GM19023 (cell line): ENCODE results near the gene MID2.
"Not testable (repeated sequence)": the region's sequence is repeated elsewhere in the genome, so short reads cannot be mapped to it uniquely, and the experiment has no call there.

Source experiments
- ATAC-seq: cut with Tn5 transposase; IDR thresholded peaks from one replicate; pipeline ENCODE4 v1.9.1; 2021; ENCODE audit warnings: mild to moderate bottlenecking, moderate library complexity; ENCODE audit not compliant: unreplicated experiment

Gene MID2

GRCh38 chrX:107825698-107826237 is at the start of gene MID2:
Gene MID2 (plus strand): TSS chrX:107825866. CDS start chrX:107826427, 561 bp downstream.
- ATAC-seq: peak; percentile 40

GRCh38 chrX:107776649-107777535 is 48.8 kb upstream of the MID2 start:
- peak; percentile 81 for ATAC-seq

- no peak for ATAC-seq
Measured at GRCh38 chrX:107777536-107777832, 48.2 kb upstream of the MID2 start, which contains the start of gene NCBP2L. Gene NCBP2L (plus strand): TSS chrX:107777733. CDS start chrX:107794221, 16,488 bp downstream.

DNA sequence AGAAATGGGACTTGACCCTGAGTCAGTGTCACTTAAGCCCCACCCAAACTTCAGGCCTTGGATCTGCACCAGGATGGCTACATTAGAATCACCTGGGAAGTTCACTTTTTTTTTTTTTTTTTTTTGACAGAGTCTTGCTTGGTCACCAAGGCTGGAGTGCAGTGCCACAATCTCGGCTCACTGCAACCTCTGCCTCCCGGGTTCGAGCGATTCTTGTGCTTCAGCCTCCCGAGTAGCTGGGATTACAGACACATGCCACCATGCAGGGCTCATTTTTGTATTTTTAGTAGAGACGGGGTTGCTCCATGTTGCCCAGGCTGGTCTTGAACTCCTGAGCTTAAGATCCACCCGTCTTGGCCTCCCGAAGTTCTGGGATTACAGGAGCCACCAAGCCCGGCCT is 45.1 kb upstream of the MID2 start:
- ATAC-seq: no peak

GRCh38 chrX:107787827-107788226 is 37.8 kb upstream of the MID2 start:
- no peak for ATAC-seq

DNA sequence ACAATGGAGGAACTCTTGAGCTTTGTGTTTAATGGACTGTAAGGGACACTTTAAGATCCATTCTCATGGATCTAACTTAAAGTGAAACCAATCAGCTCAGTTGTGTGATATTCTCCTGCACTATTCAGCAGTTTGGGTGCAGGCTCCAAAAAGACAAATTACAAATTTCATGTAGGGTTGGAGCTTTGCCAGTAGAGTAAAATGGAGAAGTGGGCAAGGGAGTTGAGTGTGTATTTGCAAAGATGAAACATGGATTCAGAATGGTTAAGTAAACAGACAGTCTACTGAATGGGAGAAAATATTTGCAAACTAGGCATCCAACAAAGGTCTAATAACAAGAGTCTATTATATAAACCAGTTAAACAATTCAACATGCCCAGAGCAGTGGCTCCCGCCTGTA is 21.2 kb upstream of the MID2 start:
- no peak for ATAC-seq

DNA sequence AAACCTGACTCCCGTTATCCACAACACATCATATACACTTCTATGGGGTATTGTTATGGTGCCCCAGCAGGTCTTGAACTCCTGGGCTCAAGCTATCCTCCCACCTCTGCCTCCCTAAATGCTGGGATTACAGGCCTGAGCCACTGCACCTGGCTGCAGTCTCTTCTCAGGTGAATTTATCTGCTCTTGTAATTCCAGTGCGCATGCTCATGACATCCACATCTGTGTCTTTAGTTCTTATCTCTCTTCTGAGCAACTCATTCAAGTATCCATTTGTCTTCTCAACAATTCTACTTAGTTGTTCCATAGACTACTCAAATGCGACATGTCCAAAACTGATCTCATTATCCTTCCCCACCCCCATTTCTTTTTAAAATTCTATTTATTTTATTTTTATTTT is 20.5 kb upstream of the MID2 start:
- ATAC-seq: no peak

GRCh38 chrX:107810053-107810452 is 15.6 kb upstream of the MID2 start:
- not testable (repeated sequence) for ATAC-seq

DNA sequence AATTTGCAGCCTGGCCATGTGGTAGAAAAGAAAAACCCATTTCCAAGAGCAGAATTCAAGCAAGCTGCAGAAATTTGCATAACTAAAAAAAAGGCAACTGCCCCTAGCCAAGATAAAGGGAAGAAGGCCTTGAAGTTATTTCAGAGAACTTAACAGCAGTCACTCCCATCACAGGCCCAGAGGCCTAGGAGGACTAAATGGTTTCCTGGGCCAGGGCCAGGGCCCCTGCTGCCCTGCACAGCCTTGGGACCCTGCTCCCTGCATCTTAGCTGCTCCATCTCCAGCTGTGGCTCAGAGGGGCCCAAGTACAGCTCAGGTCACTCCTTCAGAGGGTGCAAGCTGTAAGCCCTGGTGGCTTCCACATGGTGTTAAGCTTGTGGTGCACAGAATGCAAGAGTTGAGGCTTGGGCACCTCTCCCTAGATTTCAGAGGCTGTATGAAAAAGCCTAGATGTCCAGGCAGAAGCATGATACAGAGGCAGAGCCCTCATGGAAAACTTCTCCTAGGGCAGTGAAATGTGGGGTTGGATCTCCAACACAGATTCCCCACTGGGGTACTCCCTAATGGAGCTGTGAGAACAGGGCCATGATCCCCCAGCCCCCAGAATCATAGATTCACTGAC is 6.7 kb upstream of the MID2 start:
- ATAC-seq: no peak

DNA sequence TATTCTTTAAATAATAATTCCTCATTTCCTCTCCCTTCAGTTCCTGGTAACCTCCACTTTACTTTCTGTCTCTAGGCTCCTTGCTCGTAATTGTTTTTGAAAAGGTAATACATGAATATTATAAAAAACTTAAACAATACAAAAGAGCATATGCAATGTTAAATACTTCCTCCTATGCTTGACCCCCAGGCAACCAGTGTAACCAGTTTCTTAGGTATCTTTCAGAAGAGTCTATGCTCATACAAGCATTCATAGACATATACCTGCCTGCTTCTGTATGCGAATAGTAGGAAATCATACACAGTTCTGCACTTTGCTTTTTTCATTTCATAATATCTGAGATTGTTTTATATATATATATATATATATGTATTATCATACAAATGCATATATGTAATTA is 2.6 kb upstream of the MID2 start:
- ATAC-seq: no peak

DNA sequence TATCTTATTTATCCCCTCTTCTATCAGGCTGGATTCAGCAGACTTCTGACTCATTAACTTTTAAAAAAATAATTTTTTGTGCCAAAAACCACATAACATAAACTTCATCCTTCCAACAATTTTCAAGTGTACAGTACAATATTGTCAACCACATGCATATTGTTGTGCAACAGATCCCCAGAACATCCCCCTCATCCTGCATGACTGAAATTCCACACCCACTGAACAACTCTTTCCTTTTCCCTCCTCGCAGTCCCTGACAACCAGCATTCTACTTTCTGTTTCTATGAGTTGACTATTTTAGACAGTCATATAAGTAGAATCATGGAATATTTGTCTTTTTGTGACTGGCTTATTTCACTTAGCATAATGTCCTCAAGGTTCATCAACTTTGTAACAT is 2.2 kb upstream of the MID2 start:
- ATAC-seq: no peak

GRCh38 chrX:107826238-107827029 is 768 bp downstream of the MID2 start:
- peak; percentile 54 for ATAC-seq

- ATAC-seq: no peak
Measured at GRCh38 chrX:107827030-107827831, 1.6 kb downstream of the MID2 start.

DNA sequence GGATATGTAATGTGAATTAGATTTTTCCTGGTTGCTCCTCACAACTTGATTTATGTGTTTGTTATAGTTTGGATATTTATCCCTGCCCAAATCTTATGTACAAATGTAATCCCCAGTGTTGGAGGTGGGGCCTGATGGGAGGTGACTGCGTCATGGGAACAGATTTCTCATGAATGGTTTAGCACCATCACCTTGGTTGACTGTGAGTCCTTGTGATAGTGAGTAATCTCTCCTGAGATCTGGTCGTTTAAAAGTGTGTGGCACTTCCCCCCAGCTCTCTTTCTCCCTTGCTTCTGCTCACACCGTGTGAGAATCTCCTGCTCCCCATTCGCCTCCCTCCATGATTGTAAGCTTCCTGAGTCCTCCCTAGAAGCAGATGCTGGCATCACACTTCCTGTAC is 2.2 kb downstream of the MID2 start:
- no peak for ATAC-seq

GRCh38 chrX:107829878-107830277 is 4.2 kb downstream of the MID2 start:
- ATAC-seq: no peak

GRCh38 chrX:107831071-107831730 is 5.5 kb downstream of the MID2 start:
- no peak for ATAC-seq

GRCh38 chrX:107834275-107835201 is 8.9 kb downstream of the MID2 start:
- ATAC-seq: no peak

DNA sequence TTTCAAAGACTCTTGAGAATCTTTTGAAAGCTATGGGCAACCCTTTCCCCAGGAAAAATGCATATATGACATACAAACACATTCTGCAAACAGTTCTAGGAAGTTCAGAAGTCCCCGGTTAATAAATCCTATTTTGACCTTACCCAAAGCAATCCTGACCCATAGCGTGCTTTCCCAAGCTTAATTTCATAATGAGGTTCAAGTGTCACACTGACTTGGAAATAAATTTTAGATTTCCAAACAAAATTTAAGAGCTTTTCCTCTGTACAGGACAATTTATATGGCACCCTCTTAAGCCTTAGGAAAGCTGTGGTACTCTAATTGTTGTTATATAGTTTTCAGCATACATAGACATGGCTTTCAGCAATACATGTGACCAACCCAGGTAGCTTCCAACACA is 11.3 kb downstream of the MID2 start:
- no peak for ATAC-seq

GRCh38 chrX:107840971-107841370 is 15.3 kb downstream of the MID2 start:
- ATAC-seq: no peak
